GM19455 (cell line): ENCODE results near the gene SLC39A5.
A peak's percentile ranks its signal among the peaks of the same experiment; 100 is the strongest.
"Not testable (repeated sequence)": the region's sequence is repeated elsewhere in the genome, so short reads cannot be mapped to it uniquely, and the experiment has no call there.

Source experiments
- ATAC-seq: cut with Tn5 transposase; IDR thresholded peaks from one replicate; pipeline ENCODE4 v1.9.1; 2021; ENCODE audit not compliant: unreplicated experiment

Gene SLC39A5

GRCh38 chr12:56229916-56230431, at the start of gene SLC39A5:
TSS of gene SLC39A5 (plus strand) at chr12:56230051. CDS start at chr12:56231275, 1,224 bp downstream.
- no peak for ATAC-seq

GRCh38 chr12:56186957-56187356, 42.9 kb upstream of the SLC39A5 start:
- ATAC-seq, result no peak

GRCh38 chr12:56188131-56188777, 41.6 kb upstream of the SLC39A5 start:
- ATAC-seq, result no peak

- no peak for ATAC-seq
These were observed 41.1 kb upstream of the SLC39A5 start for GRCh38 chr12:56188778-56189098.

GRCh38 chr12:56189099-56189917, 40.5 kb upstream of the SLC39A5 start, which contains the start of gene SMARCC2:
TSS of gene SMARCC2 (minus strand) at chr12:56189483. CDS start at chr12:56189461, 22 bp downstream.
- peak; percentile 73 for ATAC-seq

GRCh38 chr12:56189918-56190694, 39.7 kb upstream of the SLC39A5 start:
- ATAC-seq, result peak; percentile 30

- no peak for ATAC-seq
These were observed 39.1 kb upstream of the SLC39A5 start for GRCh38 chr12:56190695-56191155.

- no peak for ATAC-seq
These were observed 37.3 kb upstream of the SLC39A5 start for GRCh38 chr12:56192582-56192981.

GRCh38 chr12:56193025-56193578, 36.7 kb upstream of the SLC39A5 start:
- no peak for ATAC-seq

GRCh38 chr12:56196818-56197550, 32.9 kb upstream of the SLC39A5 start:
- not testable (repeated sequence) for ATAC-seq

- no peak for ATAC-seq
These were observed 31.8 kb upstream of the SLC39A5 start for GRCh38 chr12:56197921-56198635.

- ATAC-seq, result no peak
These were observed 31.0 kb upstream of the SLC39A5 start for GRCh38 chr12:56198836-56199235.

- no peak for ATAC-seq
These were observed 27.5 kb upstream of the SLC39A5 start for GRCh38 chr12:56202366-56202765.

GRCh38 chr12:56202838-56203237, 27.0 kb upstream of the SLC39A5 start:
- ATAC-seq, result no peak

- no peak for ATAC-seq
These were observed 25.6 kb upstream of the SLC39A5 start for GRCh38 chr12:56204275-56204674.

GRCh38 chr12:56205445-56205844, 24.4 kb upstream of the SLC39A5 start:
- ATAC-seq, result no peak

GRCh38 chr12:56206452-56207166, 23.2 kb upstream of the SLC39A5 start:
- no peak for ATAC-seq

- ATAC-seq, result no peak
These were observed 21.8 kb upstream of the SLC39A5 start for GRCh38 chr12:56208006-56208405.

- no peak for ATAC-seq
These were observed 17.5 kb upstream of the SLC39A5 start for GRCh38 chr12:56212361-56212760.
